ENCODE measurements around the gene MRPL54.

DNA sequence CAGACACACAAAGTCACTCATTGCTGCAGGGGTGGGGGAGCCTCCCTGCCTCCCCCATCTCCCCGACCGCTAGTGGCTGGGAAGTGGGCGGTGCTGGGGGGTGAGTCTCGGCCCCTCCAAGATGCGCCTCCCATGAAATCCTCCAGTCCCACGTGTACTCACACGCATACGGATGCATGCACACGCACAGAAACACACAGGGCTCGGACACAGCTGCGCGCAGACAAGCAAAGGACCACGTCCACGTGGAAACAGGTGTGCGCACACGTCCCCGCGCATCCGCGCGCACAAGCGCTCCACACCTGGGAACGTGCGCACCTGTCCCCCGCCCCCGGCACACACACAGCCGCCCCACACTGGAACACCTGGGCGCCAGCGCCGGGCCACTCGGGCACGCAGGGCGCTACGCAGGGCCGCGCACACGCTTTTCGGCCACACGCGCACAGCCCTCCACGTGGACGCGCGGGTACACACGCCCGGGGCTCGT is 23.0 kb downstream of the MRPL54 start:
- TF ChIP-seq POLR2A (IDR thresholded peaks at IDR 0.05; ENCODE audit: low read depth, low read length) (no peak), TAF1 (IDR thresholded peaks at IDR 0.05; ENCODE audit: borderline replicate concordance, low read depth, low read length) (no peak)
